HG03039 (cell line): ENCODE results near the gene HEXIM1.

Experiments used
- ATAC-seq: cut with Tn5 transposase; IDR thresholded peaks from one replicate; pipeline ENCODE4 v1.9.1; 2021; ENCODE audit warnings: mild to moderate bottlenecking, moderate library complexity; ENCODE audit not compliant: unreplicated experiment

Gene HEXIM1

DNA sequence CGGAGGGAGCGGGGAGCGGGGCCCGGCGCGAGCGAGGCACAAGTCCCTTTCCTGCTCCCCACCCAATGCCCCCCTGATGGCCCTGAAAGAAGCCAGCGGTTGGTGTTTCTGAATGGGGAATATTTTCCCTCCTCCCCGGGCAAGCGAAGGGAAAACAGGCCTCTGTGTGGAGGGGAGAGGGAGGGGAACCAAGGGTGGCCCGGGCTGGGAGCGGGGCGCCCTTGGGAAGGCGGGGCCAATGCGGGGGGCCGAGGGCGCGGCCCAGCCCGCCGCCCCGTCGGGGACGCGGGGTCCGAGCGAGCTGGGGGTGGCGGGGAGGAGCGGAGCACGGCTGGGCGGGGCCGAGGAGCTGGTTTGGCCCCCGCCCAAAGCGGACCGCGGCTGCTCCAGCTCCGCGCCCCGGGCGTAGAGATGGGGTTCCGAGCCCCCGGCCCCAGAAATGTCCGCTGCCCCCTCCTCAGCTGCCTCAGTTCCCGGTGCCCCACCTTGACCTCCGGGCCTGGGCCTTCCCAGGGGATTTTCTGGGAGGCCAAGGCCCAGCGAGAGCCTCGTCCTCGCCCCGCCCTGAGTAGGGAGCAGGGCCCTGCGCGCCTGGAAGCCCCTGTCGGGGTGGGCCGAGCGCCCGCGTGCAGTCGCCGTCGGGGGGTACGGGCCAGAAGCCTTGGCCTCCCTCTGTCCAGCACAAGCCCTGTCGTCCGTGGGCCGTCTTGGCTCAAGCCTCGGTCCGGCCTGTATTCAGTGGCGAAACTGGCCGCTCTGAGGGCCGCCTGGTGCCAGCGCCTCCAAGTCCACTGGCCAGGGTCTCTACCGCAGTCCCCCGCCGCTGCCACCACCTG lies 3.9 kb upstream of the HEXIM1 start:
- ATAC-seq = no peak

DNA sequence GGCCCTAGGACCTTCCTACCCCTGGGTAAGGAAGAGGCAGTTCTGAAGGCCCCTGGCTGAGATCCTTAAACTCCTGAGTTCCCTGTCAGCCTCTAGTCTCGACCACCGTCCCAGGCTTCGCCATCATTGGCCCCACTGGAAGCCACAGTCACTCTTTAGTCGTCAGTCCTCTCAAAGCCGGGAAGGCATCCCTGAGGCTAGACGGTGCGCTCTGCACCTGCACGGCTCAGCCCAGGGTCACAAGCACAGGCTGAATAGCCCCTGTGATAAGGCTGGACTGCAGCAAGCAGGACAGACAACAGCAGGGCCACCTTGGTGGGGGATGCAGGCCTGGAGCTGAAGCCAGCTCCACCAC lies 3.3 kb upstream of the HEXIM1 start:
- no peak for ATAC-seq

DNA sequence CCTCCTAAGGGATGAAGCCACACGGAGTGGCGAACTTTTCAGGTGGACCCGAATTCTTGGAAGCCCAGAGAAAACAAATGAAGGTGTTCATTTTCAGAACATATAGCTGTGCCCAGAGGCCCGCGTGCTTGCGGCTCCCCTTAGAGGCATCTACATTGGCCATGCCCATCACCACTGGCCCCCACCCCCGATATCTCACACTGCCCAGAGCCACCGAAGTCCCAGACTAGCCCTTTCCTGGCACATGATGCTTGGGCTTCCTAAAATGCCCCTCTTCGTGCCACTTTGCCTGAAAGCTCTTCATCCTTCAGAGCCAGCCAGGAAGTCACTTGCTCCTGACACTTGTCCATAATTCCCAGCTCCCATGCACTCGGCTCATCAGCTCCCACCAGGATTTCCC lies 2.1 kb upstream of the HEXIM1 start:
- ATAC-seq = no peak

DNA sequence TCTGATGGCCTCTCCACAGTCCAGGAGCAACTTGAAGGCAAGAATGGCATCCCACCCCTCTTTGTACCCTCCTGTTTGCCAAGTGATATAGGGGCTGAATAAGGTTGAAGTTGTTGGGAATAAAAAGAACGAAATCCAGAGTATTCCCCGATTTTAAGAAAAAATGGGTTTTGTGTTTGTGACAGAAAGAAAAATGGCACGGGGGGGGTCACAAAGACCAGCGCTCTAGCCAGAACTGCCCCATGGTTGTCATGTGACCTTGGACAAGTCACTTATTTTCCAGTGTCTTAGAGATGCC lies 1.7 kb upstream of the HEXIM1 start:
- no peak for ATAC-seq

DNA sequence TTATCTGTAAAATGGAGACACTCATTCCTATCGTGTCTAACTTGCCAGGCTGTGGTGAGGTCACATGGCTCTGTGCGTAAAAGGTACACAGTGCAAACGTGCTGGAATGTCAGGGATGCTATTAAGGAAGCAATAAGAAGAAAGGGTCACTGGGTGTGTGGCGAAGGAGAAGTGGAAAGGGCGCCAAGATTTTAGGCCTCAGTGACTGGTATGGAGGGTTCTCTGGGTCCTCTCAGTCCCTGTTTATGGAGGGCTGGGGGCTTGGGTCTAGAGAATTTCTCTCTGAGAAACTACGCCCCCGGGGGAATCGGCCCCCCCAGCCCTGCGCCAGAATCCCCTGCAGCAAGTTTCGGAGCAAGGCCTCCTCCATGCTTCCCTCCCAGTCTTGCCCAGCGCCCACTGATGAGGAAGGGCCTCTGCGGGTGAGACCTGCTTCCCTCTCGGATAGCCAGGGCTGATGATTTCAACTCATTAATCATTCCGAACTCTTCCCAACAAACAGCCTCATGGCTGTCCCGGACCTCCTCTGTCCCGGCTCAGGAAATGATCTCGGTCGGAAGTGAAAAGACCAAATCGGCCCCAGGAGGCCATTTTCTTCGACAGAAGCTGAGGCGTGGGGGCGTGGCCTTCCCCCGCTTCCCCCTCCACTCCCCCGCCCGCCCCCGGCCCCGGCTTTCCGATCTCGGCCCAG lies 1.2 kb upstream of the HEXIM1 start:
- ATAC-seq = no peak

DNA sequence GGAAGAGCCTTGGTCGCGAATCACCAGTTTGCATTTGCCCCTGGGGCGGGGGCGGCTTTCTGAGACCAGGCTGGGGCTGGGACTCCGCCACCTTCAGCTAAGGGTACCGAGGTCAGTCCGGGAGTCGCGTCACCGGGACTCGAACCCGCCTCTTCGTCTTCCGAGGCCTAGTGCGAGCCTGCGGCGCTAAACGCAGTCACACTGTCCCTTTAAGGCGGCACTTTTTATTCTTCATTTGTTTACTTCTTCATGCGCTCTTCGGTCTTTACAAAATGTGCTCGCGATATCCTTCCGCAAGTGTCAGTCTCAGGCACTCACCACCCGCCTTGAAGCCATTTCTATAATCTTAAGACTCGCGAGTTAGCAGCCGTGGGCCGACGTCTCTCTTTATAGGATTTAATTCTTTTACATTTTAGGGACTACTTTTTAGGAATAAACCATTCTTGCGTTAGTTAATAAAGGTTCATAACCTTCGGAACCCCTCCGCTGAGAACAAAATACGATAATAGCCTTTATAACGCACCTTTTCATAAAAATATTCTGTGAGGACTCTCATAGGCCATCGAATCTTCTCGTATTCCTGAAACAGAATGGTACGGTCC lies 593 bp upstream of the HEXIM1 start:
- no peak for ATAC-seq

DNA sequence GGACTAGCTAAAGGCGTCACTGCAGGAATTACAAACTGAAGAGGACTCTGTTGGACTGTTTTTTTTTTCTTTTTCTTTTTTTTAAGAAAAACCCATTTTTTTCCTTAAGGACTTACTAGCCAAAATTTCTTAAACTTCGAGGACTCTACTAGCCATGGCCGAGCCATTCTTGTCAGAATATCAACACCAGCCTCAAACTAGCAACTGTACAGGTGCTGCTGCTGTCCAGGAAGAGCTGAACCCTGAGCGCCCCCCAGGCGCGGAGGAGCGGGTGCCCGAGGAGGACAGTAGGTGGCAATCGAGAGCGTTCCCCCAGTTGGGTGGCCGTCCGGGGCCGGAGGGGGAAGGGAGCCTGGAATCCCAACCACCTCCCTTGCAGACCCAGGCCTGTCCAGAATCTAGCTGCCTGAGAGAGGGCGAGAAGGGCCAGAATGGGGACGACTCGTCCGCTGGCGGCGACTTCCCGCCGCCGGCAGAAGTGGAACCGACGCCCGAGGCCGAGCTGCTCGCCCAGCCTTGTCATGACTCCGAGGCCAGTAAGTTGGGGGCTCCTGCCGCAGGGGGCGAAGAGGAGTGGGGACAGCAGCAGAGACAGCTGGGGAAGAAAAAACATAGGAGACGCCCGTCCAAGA lies 878 bp downstream of the HEXIM1 start:
- no peak for ATAC-seq

DNA sequence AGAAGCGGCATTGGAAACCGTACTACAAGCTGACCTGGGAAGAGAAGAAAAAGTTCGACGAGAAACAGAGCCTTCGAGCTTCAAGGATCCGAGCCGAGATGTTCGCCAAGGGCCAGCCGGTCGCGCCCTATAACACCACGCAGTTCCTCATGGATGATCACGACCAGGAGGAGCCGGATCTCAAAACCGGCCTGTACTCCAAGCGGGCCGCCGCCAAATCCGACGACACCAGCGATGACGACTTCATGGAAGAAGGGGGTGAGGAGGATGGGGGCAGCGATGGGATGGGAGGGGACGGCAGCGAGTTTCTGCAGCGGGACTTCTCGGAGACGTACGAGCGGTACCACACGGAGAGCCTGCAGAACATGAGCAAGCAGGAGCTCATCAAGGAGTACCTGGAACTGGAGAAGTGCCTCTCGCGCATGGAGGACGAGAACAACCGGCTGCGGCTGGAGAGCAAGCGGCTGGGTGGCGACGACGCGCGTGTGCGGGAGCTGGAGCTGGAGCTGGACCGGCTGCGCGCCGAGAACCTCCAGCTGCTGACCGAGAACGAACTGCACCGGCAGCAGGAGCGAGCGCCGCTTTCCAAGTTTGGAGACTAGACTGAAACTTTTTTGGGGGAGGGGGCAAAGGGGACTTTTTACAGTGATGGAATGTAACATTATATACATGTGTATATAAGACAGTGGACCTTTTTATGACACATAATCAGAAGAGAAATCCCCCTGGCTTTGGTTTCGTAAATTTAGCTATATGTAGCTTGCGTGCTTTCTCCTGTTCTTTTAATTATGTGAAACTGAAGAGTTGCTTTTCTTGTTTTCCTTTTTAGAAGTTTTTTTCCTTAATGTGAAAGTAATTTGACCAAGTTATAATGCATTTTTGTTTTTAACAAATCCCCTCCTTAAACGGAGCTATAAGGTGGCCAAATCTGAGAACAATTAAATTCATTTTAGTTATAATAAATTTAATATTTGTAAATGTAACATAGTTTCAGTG lies 1.7 kb downstream of the HEXIM1 start:
- no peak for ATAC-seq

DNA sequence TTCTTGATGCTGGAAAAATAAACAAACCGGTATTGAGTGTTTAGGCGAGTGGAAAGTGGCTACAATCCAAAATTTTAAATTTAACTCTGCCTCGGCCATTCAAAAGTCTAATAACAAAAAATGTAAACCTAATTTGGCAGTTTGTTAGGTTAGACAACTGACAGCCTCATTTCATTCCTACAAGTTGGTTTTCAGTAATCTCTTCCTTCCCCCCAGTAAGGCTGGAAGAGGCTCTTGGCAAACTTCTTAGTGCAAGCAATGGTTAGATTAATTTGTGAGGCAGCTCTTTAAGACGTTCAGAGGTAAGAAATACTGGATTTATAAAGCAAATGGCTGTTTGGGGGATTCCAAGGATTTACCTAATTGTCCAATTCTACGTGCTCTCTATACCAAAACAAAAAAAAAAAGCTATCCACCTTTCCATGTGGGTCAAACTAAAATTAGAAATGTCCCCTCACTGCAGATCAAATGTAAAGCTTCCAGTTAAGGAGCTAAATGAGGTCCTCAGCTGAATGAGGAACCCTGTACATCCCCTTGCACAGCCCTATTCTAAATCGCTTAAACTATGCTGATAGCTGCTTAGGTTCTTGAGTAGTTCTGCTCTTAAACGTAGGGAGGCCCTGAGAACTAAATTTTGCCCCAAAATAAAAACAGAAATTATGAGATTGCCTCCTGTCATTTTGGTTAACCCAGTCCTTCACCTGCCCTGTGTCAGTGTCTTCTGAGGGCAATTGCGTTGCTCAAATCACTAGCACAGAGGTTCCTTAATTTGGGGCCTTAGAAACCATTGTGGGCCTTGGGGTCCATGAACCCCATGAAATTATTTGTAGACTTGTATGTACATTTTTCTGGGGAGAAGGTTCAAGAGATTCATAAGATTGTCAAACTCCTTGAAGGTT lies 2.9 kb downstream of the HEXIM1 start:
- no peak for ATAC-seq

DNA sequence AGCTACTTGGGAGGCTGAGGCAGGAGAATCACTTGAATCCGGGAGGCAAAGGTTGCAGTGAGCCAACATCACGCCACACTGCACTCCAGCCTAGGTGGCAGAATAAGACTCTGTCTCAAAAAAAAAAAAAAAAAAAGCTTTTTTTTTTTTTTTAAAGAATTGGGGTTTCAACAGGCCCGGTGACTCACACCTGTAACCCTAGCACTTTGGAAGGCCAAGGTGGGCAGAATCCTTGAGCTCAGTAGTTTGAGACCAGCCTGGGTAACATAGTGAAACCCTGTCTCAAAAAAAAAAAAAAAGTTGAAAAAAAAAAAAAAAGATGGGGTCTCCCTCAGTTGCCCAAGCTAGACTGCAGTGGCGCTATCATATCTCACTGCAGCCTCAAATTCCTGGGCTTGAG lies 6.8 kb downstream of the HEXIM1 start:
- ATAC-seq = no peak

DNA sequence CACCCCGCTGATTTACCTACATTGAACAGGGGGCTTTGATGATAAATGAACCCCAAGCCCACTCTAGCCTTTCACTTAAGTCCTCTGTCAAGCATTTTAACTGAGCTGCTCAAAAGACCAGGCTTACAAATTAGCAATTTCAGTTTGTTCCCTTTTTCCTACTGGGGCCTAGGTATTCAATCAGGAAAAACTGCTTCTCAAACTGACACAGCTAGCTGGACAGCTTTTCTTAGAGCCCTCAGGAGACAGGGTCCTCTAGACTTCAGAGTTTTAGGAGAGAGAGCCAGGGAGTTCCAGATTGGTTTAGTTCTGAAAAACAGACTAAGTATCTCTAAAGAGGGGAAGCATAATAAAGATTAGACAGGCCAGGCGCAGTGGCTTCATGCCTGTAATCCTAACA lies 7.2 kb downstream of the HEXIM1 start:
- no peak for ATAC-seq

DNA sequence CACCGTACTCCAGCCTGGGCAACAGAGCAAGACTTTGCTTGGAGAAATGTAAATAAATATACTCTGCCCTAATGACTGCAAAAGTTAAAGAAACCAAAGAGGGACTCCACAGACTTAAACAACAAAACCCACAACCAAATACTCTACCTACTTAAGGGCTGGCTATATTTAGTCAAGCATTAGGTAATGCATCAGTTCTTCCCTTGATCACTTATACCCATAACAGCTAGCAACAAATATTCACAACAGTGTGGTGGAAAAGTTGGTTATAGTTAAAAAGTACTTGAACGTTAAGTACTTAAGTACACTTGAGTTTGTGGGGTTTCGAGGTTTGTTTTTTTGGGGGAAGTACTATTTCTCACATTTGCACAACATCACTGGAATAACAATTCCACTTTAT lies 8.0 kb downstream of the HEXIM1 start:
- no peak for ATAC-seq

DNA sequence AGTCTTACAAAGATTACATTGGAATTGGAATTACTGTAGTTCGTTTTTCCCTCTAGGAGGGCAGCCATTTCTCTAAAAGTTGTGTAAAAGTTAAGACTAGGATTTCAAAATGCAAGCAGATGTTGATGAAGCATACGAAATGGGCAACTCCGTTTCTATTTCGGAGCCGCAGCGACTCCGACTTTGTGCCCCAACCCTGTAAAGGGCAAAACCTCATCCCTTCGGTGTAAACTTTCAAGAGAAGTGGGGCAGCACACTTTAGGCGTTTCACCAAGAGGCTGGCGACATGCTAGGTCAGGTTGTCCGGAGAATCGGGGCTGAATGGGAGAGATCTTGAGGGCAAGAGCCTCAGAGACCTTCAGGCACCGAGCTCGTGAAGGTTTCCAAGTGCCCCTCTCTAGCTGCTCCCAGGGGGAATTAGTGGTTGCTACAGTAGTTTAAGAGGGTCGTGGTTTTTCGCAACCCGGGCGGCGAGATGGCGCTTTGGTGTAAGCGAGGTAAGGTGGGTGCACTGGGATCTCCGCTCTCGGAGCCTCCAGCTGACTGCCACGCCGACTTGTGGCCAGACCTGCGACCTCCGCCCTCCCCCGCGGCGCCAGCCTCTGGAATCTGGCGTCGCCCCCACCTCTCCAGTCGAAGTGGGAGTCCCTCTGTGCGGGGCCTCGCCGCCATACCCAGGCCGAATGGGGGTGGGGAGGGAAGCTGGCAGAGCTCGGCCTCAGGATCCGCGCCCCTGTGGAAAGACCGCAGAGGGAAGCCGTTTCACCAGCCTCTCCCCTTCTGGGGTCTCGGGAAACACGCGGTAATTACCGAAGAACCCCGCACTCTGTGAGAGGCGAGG lies 12.4 kb downstream of the HEXIM1 start:
- peak; percentile 27 for ATAC-seq

DNA sequence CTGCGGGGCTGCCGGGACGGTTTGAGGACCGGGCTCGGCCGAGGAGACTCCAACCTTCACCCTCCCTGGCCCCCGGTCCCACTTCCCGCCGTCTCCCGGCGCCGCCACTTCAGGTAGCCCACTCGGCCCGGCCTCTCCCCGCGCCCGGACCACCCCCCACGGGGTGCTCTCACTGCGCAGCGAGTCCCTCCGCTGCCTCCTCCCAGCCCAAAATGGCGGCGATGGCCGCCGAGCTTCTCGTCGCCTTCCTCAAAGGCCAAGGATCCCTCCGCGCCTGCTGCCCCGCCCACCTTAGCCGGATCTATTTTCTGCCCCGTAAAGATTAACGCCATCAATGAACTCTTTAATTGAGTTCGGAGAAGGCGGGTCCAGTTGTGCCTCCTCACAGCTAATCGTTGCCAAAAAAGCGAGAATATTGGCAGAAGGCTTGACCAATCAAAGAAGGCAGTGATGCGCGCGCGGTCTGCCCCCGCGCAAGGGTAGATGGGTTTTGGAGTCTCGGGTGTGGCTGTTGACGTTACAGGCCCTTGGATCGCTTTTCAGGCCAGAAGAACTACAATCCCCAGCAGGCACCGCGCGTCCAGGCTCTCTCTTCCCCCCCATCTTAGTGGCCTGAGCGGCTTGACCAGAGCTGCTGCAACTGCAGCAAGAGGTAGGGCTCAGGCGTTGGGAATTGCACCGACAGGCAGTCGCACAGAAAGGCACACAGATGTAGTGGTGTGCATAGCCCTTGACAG lies 13.2 kb downstream of the HEXIM1 start, which contains the start of gene HEXIM2:
Gene HEXIM2, plus strand, starts transcription at position 588 of the 737 bp plus-strand sequence. CDS start 919 bp downstream, outside the sequence.
- peak; percentile 79 for ATAC-seq

DNA sequence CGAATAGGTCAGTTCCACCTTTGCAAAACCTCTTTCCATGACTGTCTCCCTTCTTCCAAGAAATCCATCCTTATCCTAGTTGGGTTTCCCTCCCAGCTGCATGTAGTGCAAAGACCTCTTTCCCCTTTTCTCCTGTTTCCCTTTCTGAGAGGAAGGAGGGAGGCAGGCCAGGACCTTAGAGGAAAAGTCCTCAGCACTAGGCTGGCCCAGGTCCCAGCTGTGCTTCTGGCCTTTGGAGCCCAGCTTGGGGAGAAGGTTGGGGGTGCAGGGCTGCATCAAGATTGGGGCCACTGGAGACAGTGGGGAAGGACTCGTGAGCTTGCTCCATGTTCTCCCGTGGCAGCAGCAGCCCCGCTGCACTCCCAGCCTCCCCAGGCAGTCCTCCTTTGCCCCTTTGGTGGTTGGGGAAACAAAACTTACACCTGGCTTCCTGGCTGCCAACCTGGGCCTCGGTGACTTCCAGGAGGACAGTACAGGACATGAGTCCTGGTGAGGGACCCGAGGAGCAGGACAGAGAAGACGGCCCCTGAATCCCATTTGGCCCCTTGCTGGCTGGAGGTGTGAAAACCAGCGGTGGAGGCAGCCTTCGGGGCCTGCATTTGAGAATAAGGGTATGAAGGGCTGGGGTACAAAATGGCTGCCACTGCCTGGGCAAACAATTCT lies 13.9 kb downstream of the HEXIM1 start:
- ATAC-seq = no peak

DNA sequence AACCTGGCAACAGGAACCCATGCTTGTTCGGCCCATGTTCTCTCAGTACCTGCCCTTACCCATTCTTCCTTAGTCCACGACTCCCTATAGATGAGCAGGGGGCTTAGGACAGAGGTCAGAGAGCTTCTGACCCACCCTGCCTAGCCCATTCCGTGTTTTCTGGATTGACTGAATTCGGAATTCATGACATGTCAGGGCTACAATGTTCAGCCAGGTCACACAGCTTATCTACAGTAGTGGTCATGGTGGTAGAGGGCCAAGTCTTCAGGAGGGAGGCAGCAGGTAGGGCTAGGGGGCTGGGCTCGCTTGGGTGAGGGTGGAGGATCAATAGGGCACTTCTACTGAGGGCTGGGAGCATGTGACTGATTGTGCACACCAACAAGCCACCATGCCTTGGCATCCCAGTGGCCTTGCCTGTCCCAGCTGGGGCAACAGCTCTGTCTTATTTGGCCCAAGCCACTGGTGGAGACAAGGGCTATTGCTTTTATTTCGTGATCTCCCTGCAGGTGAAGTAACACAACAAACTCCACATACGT lies 16.5 kb downstream of the HEXIM1 start:
- ATAC-seq = no peak
